HEK293 (cell line): ENCODE data around the gene ELOVL3.

Experiments used
- EGR2 ChIP-seq: fragments of 450-650 bp; formaldehyde crosslinking; IDR thresholded peaks from 2 replicates; pipeline ENCODE4 v1.5.1; 2016; ENCODE audit warnings: low read depth, missing biosample characterization, missing genetic modification characterization
- ZNF2 ChIP-seq: fragments of 450-650 bp; formaldehyde crosslinking; IDR thresholded peaks from 2 replicates; pipeline ENCODE4 v1.5.1; 2016; ENCODE audit warnings: missing biosample characterization, missing genetic modification characterization
- ZNF561 ChIP-seq: fragments of 450-650 bp; IDR thresholded peaks from 2 replicates; pipeline ENCODE4 v1.5.1; 2018; ENCODE audit warnings: missing biosample characterization, missing genetic modification characterization, borderline replicate concordance

DNA sequence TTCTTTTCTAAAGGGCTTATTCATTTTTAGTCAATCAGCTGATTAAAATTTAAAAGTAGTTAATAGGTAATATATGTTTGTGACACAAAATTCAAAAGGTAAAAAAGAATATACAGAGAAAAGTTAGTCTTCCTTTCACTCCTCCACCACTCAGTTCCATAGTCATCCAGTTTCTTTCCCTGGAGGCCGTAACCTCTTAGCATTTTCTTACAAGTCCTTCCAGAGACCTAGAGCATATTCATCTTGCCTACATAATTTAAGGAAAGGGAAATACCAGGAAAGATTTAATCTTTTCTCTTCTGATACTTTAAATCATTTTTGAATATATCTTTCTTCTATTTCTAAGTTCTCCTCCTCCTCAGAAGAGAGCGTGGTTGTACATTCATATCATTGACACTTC, 29.3 kb downstream of the ELOVL3 start:
- TF ChIP-seq ZNF561 = no peak
- no peak for TF ChIP-seq EGR2 (tag by site-specific recombination)
- no peak for TF ChIP-seq ZNF2 (tag by site-specific recombination)
